AG08396 (cell line): ENCODE data around the gene CD276.

Experiments used
- DNase-seq: peaks from one replicate; pipeline ENCODE4 v3.0.0; 2012; ENCODE audit warnings: low spot score, mixed read lengths

The CD276 gene

GRCh38 chr15:73747847-73748590 is 63.8 kb downstream of the CD276 start:
- no peak for DNase-seq

DNA sequence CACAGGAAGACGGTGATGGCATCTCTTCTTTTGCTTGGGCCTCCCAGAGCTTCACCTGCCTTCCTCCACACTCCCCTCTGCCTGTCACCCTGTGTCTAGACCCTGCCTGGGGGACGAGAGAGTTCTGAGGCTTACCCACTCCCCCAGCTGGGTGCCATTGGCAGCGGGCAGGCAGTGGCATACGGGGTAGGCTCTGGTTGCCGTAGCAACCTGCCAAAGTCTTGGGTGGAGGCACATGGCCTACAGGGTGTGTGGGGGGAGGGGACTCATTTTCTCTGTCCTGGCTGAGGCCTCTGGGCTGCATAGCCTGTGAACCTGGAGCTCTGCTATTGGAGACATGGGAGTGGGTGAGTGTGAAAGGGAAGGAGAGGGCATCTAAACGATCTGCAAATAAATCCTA is 64.5 kb downstream of the CD276 start:
- no peak for DNase-seq

GRCh38 chr15:73749533-73749932 is 65.3 kb downstream of the CD276 start:
- DNase-seq: no peak

- no peak for DNase-seq
Observed at GRCh38 chr15:73749971-73750370, 65.8 kb downstream of the CD276 start.

DNA sequence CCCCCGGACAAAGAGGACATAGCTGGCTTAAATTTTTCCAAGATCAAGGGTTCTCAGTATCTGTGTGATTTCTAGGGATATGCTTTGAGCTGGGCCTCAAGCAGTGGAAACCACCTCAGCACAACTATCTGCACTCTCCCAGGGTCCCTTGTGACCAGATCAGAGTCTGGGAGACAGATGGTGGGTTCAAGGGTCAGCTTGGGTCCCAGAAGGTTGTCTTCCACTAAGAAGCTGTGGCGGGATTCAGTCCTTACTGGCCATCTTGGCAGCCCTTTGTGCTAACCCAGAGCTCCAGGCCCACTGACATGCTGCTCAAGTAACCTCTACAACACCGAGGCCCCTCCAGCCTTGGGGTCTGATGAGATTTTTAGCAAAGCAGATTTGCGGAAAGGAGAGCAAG is 66.3 kb downstream of the CD276 start:
- no peak for DNase-seq

DNA sequence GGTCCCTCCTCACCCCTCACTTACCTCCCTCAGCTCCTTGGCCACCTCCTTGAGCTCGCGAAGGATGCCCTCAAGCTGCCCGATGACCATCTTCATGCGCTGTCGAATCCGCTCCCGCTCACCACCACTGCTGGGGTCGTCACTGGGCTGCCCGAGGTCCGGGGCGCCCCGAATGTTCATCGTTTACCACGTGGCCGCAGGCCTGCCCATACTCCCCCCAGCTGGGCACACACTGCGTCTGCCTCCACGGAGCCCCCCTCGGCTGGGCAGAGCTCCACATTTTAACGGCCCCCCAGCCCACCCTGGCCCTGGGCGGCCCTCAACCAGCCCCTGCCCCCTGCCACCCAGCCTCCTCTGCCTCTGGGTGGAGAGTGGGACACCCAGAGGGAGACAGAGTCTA is 66.8 kb downstream of the CD276 start:
- no peak for DNase-seq

- no peak for DNase-seq
Observed at GRCh38 chr15:73751511-73751898, 67.3 kb downstream of the CD276 start.

- peak; percentile 49 for DNase-seq
Observed at GRCh38 chr15:73751899-73752805, 68.0 kb downstream of the CD276 start.

DNA sequence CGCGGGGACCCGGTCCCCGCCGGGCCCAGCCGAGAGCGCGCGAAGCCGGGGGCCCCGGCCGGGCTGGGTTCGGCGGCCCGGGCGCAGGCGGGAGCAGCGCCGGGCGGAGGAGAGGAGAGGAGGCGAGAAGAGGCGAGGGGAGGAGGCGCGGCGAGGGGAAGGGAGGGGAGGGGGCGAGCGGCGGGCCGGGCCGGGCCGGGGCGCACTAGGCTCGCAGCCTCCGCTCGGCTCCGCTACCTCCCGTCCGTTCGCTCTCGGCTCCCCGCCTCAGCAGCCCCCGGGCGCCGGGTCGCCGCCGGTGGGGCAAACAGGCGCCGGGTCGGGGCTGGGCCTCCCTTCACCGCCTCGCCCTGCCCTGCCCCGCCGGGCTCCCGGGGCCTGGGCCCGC is 68.6 kb downstream of the CD276 start:
- peak; percentile 64 for DNase-seq

DNA sequence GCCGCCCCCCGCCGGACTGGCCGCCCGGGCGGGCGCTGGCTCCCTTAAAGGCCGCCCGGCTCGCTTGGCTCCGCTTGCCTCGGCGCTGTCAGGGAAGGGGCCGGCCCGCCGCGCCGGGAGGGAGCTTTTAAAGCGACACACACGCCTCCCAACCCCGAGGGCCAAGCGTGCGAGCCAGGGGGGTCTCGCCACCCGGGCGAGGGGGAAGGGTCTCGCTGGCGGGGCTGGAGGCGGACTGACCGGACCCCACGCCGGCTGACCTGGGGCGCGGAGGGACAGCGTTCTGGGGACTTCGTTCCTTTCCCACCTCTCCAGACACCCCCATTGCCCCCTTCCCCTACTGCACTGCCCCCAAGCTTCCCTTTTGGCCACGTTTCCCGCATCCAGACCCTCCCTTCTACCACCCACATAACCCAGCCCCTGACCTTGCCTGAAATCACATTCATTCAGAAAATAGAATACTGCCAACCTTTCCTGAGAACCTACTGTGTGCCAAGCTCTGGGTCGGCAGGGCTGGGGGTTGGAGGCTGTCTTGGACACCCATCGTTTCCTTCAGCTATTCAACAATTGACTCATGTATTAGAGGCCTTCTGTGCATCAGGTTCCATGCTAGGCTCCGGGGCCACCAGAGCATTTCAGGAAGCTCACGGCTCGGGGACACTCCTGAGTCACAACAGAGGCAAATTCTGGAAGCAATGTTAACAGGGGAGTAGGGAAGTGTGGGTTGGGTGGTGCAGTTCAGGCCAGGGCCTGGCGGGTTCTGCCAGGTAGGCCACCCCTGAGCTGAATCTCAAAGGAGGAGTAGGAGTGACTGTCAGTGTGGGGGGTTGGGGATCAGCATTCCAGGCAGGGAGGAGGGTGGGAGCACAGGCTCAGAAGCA is 69.3 kb downstream of the CD276 start, which contains the start of gene INSYN1:
Gene INSYN1, minus strand, starts transcription at position 102 of the 881 bp plus-strand sequence. CDS start 2,221 bp downstream, outside the sequence.
- peak; percentile 80 for DNase-seq

DNA sequence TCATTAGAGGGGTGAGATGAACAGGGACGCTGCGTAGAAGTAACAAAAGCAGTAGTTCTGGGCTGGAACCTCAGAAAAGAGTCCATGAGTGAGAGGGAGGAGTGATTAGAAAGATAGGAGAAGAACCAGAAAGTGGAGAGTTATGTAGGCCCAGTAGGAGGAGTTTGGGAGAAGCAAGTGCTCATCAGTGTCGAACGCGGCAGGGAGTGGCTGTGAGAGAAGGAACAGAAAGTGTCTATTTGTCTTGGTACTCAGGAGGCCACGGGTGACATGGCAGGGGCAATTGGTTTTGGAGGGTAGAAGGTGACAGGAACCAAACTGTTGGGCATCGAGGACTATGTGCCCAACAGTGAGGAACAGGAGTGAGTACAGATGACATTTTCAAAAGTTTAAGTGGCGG is 70.3 kb downstream of the CD276 start:
- no peak for DNase-seq

DNA sequence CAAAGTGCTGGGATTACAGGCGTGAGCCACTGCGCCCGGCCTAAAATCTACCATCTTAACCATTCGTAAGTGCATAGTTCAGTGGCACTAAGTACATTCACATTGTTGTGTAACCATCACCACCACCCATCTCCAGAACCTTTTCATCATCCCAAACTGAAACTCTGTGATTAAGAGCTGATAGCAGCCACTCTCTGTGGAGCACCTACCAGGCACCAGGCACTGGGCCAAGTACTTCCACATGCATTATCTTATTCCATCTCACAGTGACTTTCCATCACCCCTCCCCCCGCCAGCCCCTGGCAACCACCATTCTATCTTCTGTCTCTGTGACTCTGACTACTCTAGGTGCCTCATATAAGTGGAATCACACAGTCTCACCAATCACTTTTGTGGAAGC is 71.3 kb downstream of the CD276 start:
- DNase-seq: no peak

- no peak for DNase-seq
Observed at GRCh38 chr15:73755946-73756345, 71.8 kb downstream of the CD276 start.

DNA sequence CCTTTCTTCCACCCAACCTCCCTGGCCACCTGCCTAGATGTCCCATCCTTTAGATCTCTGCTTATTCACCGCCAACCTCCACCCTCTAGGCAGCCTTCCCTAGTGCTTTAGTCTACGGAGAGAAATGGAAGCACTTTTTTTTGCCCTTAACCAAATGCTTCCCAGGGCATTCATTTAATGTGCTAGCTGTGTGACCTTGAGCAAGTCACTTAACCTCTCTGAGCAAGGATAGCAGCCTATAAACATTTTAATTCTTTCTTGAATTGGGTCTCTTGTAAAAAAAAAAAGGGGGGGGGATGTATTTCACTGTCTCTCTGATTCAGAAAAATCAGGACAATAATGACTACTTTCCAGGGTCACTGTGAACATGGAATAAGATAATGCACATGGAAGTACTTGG is 72.2 kb downstream of the CD276 start:
- DNase-seq: no peak

- DNase-seq: no peak
Observed at GRCh38 chr15:73756947-73757513, 72.8 kb downstream of the CD276 start.

- DNase-seq: no peak
Observed at GRCh38 chr15:73757571-73757970, 73.4 kb downstream of the CD276 start.

GRCh38 chr15:73758461-73758860 is 74.3 kb downstream of the CD276 start:
- DNase-seq: no peak

DNA sequence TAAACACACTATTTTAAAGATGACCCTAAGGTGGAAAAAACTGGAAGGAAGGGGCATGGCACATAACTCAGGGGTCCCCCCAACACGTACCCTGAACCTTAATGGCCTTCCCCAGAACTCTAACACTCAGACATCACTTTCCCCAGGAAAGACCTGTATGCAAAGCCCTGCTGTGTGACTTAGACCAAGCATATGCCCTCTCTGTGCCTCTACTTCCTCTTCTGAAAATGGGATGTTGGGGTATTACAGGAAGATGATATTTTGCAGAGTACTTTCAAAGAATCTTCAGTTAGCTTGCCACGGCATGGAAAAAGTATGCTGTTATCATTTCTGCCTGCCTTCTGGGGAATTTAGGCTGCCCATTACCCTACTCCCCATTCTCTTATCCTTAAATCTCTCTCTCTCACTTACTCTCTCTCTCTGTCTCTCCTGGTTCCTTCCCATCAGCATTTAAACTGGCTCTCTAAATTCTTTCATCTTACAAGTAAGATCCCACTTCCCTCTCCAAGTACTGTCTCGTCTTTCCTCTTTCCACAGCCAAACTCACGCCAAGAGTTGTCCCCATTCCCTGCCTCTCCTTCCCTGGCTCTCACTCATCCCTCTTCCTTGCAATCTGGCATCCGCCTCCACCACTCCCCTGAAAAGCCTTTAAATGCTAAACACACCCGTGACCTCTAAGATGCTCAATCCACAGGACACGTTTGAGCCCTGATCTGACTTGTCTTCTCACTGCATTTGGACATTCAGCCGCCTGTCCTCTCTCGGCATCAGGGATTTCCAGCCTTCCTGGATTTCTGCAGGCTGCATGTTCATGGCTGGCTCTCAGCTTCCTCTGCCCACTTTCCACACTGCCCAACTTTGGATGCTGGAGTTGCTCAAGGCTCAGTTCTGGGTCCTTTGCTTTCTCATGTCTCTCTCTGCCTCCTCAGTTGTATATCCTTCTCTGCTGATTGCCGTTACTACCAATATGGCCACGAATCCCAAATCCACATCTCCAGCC is 76.4 kb downstream of the CD276 start:
- no peak for DNase-seq

DNA sequence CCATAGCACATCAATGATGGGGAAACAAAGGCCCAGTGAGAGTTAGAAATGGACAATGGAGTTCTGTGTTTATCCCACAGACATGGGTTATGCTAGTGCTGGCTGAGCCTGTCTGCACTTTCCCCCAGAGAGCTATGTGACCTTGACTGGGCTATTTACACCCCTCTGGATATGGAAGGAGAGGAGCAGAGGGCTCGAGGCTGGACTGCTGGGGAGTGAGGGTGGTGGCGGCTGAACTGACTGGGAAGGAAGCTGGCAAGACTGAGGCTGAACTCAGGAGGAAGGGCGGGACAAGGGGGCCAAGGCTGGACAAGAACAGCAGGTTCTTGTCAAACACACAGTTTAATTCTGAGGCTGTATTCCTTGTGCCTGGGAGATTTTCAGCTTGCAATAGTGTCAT is 79.7 kb downstream of the CD276 start:
- no peak for DNase-seq
